Measurements from ENCODE around the gene RPL10A.

The RPL10A gene

GRCh38 chr6:35475573-35475972 lies 7.4 kb downstream of the RPL10A start:
- ATAC-seq = peak; percentile 4
- TF ChIP-seq SNAI2 (CRISPR knock-in tag; IDR thresholded peaks at IDR 0.05) (no peak), ARNTL (CRISPR knock-in tag; IDR thresholded peaks at IDR 0.05; ENCODE audit: borderline replicate concordance, low read depth) (no peak), OSR1 (CRISPR knock-in tag; IDR thresholded peaks at IDR 0.05) (no peak), ZNF70 (CRISPR knock-in tag; IDR thresholded peaks at IDR 0.05) (no peak), GLIS3 (CRISPR knock-in tag; IDR thresholded peaks at IDR 0.05) (no peak), CSDC2 (CRISPR knock-in tag; IDR thresholded peaks at IDR 0.05) (no peak), ZFP30 (CRISPR knock-in tag; IDR thresholded peaks at IDR 0.05) (no peak), ESRRG (CRISPR knock-in tag; IDR thresholded peaks at IDR 0.05) (no peak), ZC3H10 (CRISPR knock-in tag; IDR thresholded peaks at IDR 0.05) (no peak)

- ATAC-seq = no peak
Observed at GRCh38 chr6:35476004-35476403, 7.8 kb downstream of the RPL10A start.

GRCh38 chr6:35477028-35477427 lies 8.8 kb downstream of the RPL10A start:
- TF ChIP-seq ZFP3 (CRISPR knock-in tag; IDR thresholded peaks at IDR 0.05) = no peak
- TF ChIP-seq ZNF8 (CRISPR knock-in tag; IDR thresholded peaks at IDR 0.05) = no peak
- no peak for TF ChIP-seq TCF4 (CRISPR knock-in tag; IDR thresholded peaks at IDR 0.05; ENCODE audit: borderline replicate concordance)
- no peak for TF ChIP-seq PATZ1 (CRISPR knock-in tag; IDR thresholded peaks at IDR 0.05; ENCODE audit: borderline replicate concordance)
- no peak for TF ChIP-seq ZFP30 (CRISPR knock-in tag; IDR thresholded peaks at IDR 0.05)
- no peak for TF ChIP-seq TSHZ2 (CRISPR knock-in tag; IDR thresholded peaks at IDR 0.05)
- TF ChIP-seq BACH2 (CRISPR knock-in tag; IDR thresholded peaks at IDR 0.05; ENCODE audit: borderline replicate concordance) = no peak
- TF ChIP-seq PPARA (CRISPR knock-in tag; IDR thresholded peaks at IDR 0.05; ENCODE audit: borderline replicate concordance) = no peak
- TF ChIP-seq CSDC2 (CRISPR knock-in tag; IDR thresholded peaks at IDR 0.05) = no peak
- no peak for TF ChIP-seq ISL1 (CRISPR knock-in tag; IDR thresholded peaks at IDR 0.05)
- TF ChIP-seq RARB (CRISPR knock-in tag; IDR thresholded peaks at IDR 0.05) = no peak
- TF ChIP-seq SNAI2 (CRISPR knock-in tag; IDR thresholded peaks at IDR 0.05) = no peak
- TF ChIP-seq POU6F1 (CRISPR knock-in tag; IDR thresholded peaks at IDR 0.05; ENCODE audit: borderline replicate concordance, low read depth) = no peak
- TF ChIP-seq ARNTL (CRISPR knock-in tag; IDR thresholded peaks at IDR 0.05; ENCODE audit: borderline replicate concordance, low read depth) = no peak
- TF ChIP-seq CSRNP3 (CRISPR knock-in tag; IDR thresholded peaks at IDR 0.05) = no peak
- no peak for TF ChIP-seq TOX (CRISPR knock-in tag; IDR thresholded peaks at IDR 0.05; ENCODE audit: borderline replicate concordance)
- no peak for TF ChIP-seq ZC3H10 (CRISPR knock-in tag; IDR thresholded peaks at IDR 0.05)
- no peak for TF ChIP-seq ZNF565 (CRISPR knock-in tag; conservative IDR thresholded peaks at IDR 0.05; ENCODE audit: low read depth)
- no peak for TF ChIP-seq GLIS3 (CRISPR knock-in tag; IDR thresholded peaks at IDR 0.05)
- ATAC-seq = no peak

More at GRCh38 chr6:35476004-35476403, 7.8 kb downstream of the RPL10A start:
- no peak for TF ChIP-seq RARB (CRISPR knock-in tag; IDR thresholded peaks at IDR 0.05)

Measured in SK-N-SH treated with all-trans-retinoic acid at 6 μM for 48 hours (cell line).